Smooth muscle cell (in vitro differentiated cells): Measurements from ENCODE around the gene NOX5. TPM values are rescaled to one million over a fixed set of nuclear protein-coding genes. Genes with fewer than 3 reads are reported as not detected.

Experiments used
- DNase-seq: peaks from one replicate; lab custom pipeline; 2025; ENCODE audit not compliant: unreplicated experiment; lab: John Stamatoyannopoulos, UW
- H2AFZ ChIP-seq: fragments of 200-600 bp; sonication (generic); 2 replicates; pipeline ENCODE4 v1.6.0; 2016; ENCODE audit warnings: antibody characterized with exemption, low read depth, mild to moderate bottlenecking
- H3F3A ChIP-seq: fragments of 200-600 bp; sonication (generic); 2 replicates; pipeline ENCODE4 v1.6.0; 2017; ENCODE audit warnings: antibody characterized with exemption, low read depth
- H3K27ac ChIP-seq: fragments of 200-600 bp; sonication (generic); 2 replicates; pipeline ENCODE4 v1.5.1; 2016; ENCODE audit warnings: low read depth, mild to moderate bottlenecking
- H3K27me3 ChIP-seq: fragments of 200-600 bp; sonication (generic); 2 replicates; pipeline ENCODE4 v1.6.1; 2016; ENCODE audit warnings: low read depth, mild to moderate bottlenecking
- H3K36me3 ChIP-seq: fragments of 200-600 bp; sonication (generic); 2 replicates; pipeline ENCODE4 v1.5.1; 2016; ENCODE audit warnings: low read depth
- H3K4me1 ChIP-seq: fragments of 200-600 bp; sonication (generic); 2 replicates; pipeline ENCODE4 v1.5.1; 2016; ENCODE audit warnings: low read depth
- H3K4me2 ChIP-seq: fragments of 200-600 bp; sonication (generic); 2 replicates; pipeline ENCODE4 v1.6.0; 2016; ENCODE audit warnings: mild to moderate bottlenecking
- H3K4me3 ChIP-seq: fragments of 200-600 bp; sonication (generic); 2 replicates; pipeline ENCODE4 v1.5.1; 2016; ENCODE audit warnings: mild to moderate bottlenecking
- H3K79me2 ChIP-seq: fragments of 200-600 bp; sonication (generic); 2 replicates; pipeline ENCODE4 v1.6.0; 2016; ENCODE audit warnings: low read depth, mild to moderate bottlenecking
- H3K9ac ChIP-seq: fragments of 200-600 bp; sonication (generic); 2 replicates; pipeline ENCODE4 v1.6.0; 2016; ENCODE audit warnings: low read depth
- H3K9me3 ChIP-seq: fragments of 200-600 bp; sonication (generic); replicated peaks from 2 replicates; pipeline ENCODE4 v1.5.1; 2016; ENCODE audit warnings: low read depth
- H4K20me1 ChIP-seq: fragments of 200-600 bp; sonication (generic); 2 replicates; pipeline ENCODE4 v1.6.0; 2016; ENCODE audit warnings: low read depth
- WGBS: methylation state at CpG from one replicate; pipeline ENCODE4 v1.1.7; 2016; ENCODE audit warnings: low lambda C conversion rate; 5-methylcytosine and 5-hydroxymethylcytosine counted together
- polyA plus RNA-seq: library from polyadenylated mRNA; unstranded; fragments of >200 nt; fragmentation: Nextera tagmentation; extraction: Ambion mirVana; gene quantifications from 2 replicates; pipeline ENCODE4 v1.2.1, GENCODE V29; 2016
- total RNA-seq: library from RNA; depleted of rRNA; stranded (reverse); fragments of >200 nt; gene quantifications from 2 replicates; pipeline ENCODE4 v1.2.3, GENCODE V29; 2014
- TF ChIP-seq, protein P1 (sequence below): fragments of 200-600 bp; sonication (generic); IDR thresholded peaks from 2 replicates; pipeline ENCODE4 v1.5.1; 2017; ENCODE audit warnings: borderline replicate concordance, mild to moderate bottlenecking, antibody characterized with exemption; ENCODE audit not compliant: insufficient read depth, poor library complexity, severe bottlenecking

NOX5 gene
- total and polyA plus RNA-seq, 2 experiments from 2014 or later = 0.16 to 0.22 TPM

DNA sequence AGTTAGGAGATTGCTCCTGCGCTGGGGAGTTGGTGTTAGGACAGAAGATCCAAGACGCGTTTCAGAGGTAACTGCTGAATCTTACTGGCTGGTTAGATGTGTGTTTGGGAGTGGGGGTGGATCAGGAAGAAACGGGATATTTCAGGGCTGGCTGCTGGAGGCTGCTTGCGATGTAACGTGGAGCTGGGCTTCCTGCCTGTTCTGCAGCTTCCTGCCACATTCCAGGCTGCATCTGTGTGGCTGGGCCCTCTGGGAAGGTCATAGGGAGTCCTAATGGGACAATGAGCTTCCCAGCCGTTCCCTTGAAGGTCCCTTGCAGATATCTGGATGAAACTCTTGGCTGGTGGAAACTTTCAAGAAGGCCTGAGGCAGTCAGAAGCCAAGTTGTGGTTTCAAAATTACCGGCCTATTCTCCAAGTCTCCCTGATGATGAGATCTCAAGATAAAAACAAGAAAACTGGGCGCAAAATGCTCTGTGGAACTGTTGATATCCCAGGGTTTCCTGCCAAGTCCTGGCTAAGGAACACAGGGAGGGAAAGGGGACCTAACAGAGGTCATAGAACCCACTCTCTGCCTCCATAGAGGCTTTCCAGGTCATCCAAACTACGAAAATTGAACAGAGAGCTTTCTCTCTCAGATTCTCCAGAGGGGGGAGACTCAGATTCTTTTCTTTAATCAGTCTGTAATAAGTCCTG is 67.0 kb downstream of the NOX5 start:
- Histone ChIP-seq H3K4me1 (peaks cover 17% of the 10 kb centered on the region), H3F3A (peaks cover 4% of the 10 kb centered on the region), H3K9me3 (no peaks in the 10 kb centered on the region), H3K27me3 (peaks cover 8% of the 10 kb centered on the region), H3K4me2 (peak overlapping the region; percentile 10), H2AFZ (peak overlapping the region; percentile 6), H3K9ac (no peak overlapping the region), H3K36me3 (no peaks in the 10 kb centered on the region), H3K4me3 (no peak overlapping the region), H3K79me2 (no peaks in the 10 kb centered on the region), H3K27ac (no peak overlapping the region), H4K20me1 (no peaks in the 10 kb centered on the region)
- WGBS = 46% methylated on average over 10 of the region's 10 CpGs
- TF ChIP-seq, protein P1, sequence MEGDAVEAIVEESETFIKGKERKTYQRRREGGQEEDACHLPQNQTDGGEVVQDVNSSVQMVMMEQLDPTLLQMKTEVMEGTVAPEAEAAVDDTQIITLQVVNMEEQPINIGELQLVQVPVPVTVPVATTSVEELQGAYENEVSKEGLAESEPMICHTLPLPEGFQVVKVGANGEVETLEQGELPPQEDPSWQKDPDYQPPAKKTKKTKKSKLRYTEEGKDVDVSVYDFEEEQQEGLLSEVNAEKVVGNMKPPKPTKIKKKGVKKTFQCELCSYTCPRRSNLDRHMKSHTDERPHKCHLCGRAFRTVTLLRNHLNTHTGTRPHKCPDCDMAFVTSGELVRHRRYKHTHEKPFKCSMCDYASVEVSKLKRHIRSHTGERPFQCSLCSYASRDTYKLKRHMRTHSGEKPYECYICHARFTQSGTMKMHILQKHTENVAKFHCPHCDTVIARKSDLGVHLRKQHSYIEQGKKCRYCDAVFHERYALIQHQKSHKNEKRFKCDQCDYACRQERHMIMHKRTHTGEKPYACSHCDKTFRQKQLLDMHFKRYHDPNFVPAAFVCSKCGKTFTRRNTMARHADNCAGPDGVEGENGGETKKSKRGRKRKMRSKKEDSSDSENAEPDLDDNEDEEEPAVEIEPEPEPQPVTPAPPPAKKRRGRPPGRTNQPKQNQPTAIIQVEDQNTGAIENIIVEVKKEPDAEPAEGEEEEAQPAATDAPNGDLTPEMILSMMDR = no peak
- no peak for DNase-seq

DNA sequence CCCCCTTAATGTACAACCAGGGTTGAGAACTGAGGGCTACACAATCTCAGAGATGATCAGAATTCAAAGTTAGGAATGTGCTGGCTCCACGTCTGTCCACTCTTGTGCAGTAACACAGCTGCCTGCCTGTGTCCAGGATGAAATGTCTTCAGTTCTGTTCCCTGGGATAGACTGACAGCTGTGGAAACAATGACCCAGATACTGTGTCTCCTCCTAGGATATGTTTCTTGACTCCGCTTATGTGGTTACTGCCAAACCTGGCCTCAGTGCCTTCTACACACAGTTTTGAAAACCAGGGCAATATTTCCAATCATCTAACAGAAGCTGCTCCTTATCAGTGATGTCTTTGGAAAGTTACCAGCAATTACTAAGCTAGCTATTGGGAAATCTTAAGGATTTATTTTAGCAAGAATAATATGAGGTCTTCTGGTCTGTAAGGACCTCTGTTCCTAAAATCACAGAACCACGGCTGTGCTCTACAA is 67.6 kb downstream of the NOX5 start:
- DNase-seq = no peak
- Histone ChIP-seq H2AFZ (peak overlapping the region; percentile 6), H3K4me1 (peaks cover 23% of the 10 kb centered on the region), H4K20me1 (no peaks in the 10 kb centered on the region), H3K36me3 (no peaks in the 10 kb centered on the region), H3F3A (peaks cover 4% of the 10 kb centered on the region), H3K9ac (no peak overlapping the region), H3K79me2 (no peaks in the 10 kb centered on the region), H3K27ac (no peak overlapping the region), H3K27me3 (peaks cover 14% of the 10 kb centered on the region), H3K9me3 (no peaks in the 10 kb centered on the region), H3K4me2 (peak overlapping the region; percentile 10), H3K4me3 (no peak overlapping the region)
- TF ChIP-seq, protein P1 = no peak
- WGBS = 34% methylated on average over 3 of the region's 3 CpGs

DNA sequence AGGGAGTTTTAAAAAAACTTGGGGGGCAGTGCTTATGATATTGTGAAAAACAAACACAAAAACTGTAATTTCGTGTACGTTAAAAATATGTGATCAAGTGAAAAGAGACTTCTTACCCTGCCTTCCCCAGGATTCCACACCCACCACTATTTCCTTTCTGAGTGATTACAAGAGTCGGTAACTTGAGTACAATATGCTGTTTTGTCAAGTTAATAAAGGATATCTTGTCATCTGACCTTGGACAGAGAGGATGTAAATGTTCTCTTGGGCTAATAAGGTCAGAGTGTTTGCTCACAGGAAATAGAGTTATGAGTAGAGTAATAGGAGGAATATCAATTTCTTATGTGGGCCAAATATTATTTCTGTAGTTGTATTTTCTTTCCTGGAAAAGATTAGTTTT is 68.1 kb downstream of the NOX5 start:
- 52% methylated on average over 3 of the region's 3 CpGs for WGBS
- Histone ChIP-seq H3F3A (peaks cover 4% of the 10 kb centered on the region), H2AFZ (peak overlapping the region; percentile 6), H3K27me3 (peaks cover 19% of the 10 kb centered on the region), H3K4me2 (peak overlapping the region; percentile 10), H3K27ac (no peak overlapping the region), H3K79me2 (no peaks in the 10 kb centered on the region), H3K4me3 (no peak overlapping the region), H3K9ac (no peak overlapping the region), H3K36me3 (no peaks in the 10 kb centered on the region), H3K4me1 (peaks cover 24% of the 10 kb centered on the region), H4K20me1 (no peaks in the 10 kb centered on the region), H3K9me3 (no peaks in the 10 kb centered on the region)
- DNase-seq = no peak
- TF ChIP-seq, protein P1 = no peak
